Osteoblast (primary cell): Measurements from ENCODE around the gene P2RX1. TPM values are rescaled to one million over a fixed set of nuclear protein-coding genes. Genes with fewer than 3 reads are reported as not detected.
A peak's percentile ranks its signal among the peaks of the same experiment; 100 is the strongest.

Experiments
- DNase-seq: peaks from one replicate; pipeline ENCODE4 v3.0.0; 2011; ENCODE audit warnings: low spot score, mixed read lengths; ENCODE audit not compliant: insufficient read length; ENCODE audit errors: missing footprints
- H2AFZ ChIP-seq: 2 replicates; pipeline ENCODE4 v1.6.0; 2011; ENCODE audit warnings: mild to moderate bottlenecking, low read length
- H3K27ac ChIP-seq: 2 replicates; pipeline ENCODE4 v1.5.1; 2011; ENCODE audit warnings: mild to moderate bottlenecking, low read depth, low read length, moderate library complexity
- H3K27me3 ChIP-seq: 2 replicates; pipeline ENCODE4 v1.6.0; 2012; ENCODE audit warnings: mild to moderate bottlenecking, control low read depth, inconsistent platforms, low read length, moderate library complexity; ENCODE audit not compliant: insufficient read depth
- H3K36me3 ChIP-seq: 2 replicates; pipeline ENCODE4 v1.5.1; 2011; ENCODE audit warnings: mild to moderate bottlenecking, low read length, control low read depth, moderate library complexity; ENCODE audit not compliant: insufficient read depth
- H3K4me1 ChIP-seq: 2 replicates; pipeline ENCODE4 v1.5.1; 2011; ENCODE audit warnings: mild to moderate bottlenecking, low read length, control low read depth, moderate library complexity; ENCODE audit not compliant: insufficient read depth
- H3K4me2 ChIP-seq: 2 replicates; pipeline ENCODE4 v1.6.0; 2011; ENCODE audit warnings: mild to moderate bottlenecking, low read length; ENCODE audit not compliant: insufficient read depth
- H3K4me3 ChIP-seq: fragments of 200-600 bp; sonication (generic); 3 replicates; pipeline ENCODE4 v1.5.1; 2012; ENCODE audit warnings: mild to moderate bottlenecking, low read length, inconsistent platforms; ENCODE audit not compliant: insufficient read depth
- H3K79me2 ChIP-seq: 2 replicates; pipeline ENCODE4 v1.6.0; 2012; ENCODE audit warnings: mild to moderate bottlenecking, low read length, control low read depth, inconsistent platforms; ENCODE audit not compliant: insufficient read depth
- H3K9me3 ChIP-seq: 2 replicates; pipeline ENCODE4 v1.5.1; 2011; ENCODE audit warnings: low read depth, low read length, control low read depth
- H4K20me1 ChIP-seq: 2 replicates; pipeline ENCODE4 v1.6.0; 2012; ENCODE audit warnings: mild to moderate bottlenecking, low read length, control low read depth; ENCODE audit not compliant: insufficient read depth
- total RNA-seq: library from RNA; depleted of rRNA; stranded (reverse); fragments of >200 nt; gene quantifications from 2 replicates; pipeline ENCODE4 v1.2.3, GENCODE V29; 2012
- TF ChIP-seq, protein P1 (sequence below): IDR thresholded peaks from 2 replicates; pipeline ENCODE4 v1.5.1; 2011; ENCODE audit warnings: mild to moderate bottlenecking, low read depth, low read length, moderate library complexity; ENCODE audit errors: extremely low read depth

The P2RX1 gene
- under 0.01 TPM in 1 of 2 replicates, not detected in the other for total RNA-seq

DNA sequence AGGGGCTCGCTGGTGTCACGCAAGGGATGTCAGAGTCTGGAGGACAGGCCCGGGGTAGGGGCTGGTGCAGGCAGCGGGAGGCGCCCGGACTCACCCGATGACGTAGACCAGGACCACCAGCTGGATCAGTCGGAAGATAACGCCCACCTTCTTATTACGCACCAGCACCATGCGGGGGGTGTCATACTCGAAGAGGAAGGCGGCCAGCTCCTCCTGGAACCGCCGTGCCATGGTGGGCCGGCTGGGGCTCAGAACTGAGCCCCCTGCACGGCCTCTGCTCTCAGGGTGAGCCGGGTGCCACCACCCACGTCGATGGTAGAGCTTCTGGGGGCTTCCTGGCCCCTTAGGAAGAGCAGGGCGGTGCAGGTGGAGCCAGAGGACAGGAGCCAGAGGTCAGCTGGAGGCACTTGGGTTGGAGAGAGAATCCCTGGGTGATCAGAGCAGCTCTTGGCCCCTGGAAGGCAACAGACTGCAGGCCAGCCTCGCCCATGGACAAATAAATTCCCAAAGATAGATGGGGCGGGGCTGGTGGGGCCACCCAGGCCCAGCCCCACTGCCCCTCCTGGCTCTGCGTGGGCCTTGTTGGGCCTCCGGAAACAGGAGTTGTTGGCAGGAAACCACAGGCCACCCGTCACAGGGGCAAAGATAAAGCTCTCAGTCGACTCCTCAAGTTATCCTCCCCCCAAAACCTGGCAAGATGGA is at the start of gene P2RX1:
Gene P2RX1 (minus strand): TSS at position 471 of the 702 bp plus-strand sequence. CDS start 240 bp downstream, at position 231.
- peak; percentile 81 for DNase-seq
- H3K27ac ChIP-seq = no peak within 1 kb of the TSS
- H3K27me3 ChIP-seq = no peaks in the 10 kb centered on the region
- H3K9me3 ChIP-seq = no peaks in the 10 kb centered on the region
- H3K4me3 ChIP-seq = no peak within 1 kb of the TSS
- H2AFZ ChIP-seq = peak within 1 kb of the TSS; percentile 29
- H3K4me2 ChIP-seq = no peak within 1 kb of the TSS
- H3K79me2 ChIP-seq = no peaks in the 10 kb centered on the region
- H3K36me3 ChIP-seq = no peaks in the 10 kb centered on the region
- TF ChIP-seq, protein P1, sequence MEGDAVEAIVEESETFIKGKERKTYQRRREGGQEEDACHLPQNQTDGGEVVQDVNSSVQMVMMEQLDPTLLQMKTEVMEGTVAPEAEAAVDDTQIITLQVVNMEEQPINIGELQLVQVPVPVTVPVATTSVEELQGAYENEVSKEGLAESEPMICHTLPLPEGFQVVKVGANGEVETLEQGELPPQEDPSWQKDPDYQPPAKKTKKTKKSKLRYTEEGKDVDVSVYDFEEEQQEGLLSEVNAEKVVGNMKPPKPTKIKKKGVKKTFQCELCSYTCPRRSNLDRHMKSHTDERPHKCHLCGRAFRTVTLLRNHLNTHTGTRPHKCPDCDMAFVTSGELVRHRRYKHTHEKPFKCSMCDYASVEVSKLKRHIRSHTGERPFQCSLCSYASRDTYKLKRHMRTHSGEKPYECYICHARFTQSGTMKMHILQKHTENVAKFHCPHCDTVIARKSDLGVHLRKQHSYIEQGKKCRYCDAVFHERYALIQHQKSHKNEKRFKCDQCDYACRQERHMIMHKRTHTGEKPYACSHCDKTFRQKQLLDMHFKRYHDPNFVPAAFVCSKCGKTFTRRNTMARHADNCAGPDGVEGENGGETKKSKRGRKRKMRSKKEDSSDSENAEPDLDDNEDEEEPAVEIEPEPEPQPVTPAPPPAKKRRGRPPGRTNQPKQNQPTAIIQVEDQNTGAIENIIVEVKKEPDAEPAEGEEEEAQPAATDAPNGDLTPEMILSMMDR = no peak
- no peaks in the 10 kb centered on the region for H4K20me1 ChIP-seq
- H3K4me1 ChIP-seq = no peaks in the 10 kb centered on the region

DNA sequence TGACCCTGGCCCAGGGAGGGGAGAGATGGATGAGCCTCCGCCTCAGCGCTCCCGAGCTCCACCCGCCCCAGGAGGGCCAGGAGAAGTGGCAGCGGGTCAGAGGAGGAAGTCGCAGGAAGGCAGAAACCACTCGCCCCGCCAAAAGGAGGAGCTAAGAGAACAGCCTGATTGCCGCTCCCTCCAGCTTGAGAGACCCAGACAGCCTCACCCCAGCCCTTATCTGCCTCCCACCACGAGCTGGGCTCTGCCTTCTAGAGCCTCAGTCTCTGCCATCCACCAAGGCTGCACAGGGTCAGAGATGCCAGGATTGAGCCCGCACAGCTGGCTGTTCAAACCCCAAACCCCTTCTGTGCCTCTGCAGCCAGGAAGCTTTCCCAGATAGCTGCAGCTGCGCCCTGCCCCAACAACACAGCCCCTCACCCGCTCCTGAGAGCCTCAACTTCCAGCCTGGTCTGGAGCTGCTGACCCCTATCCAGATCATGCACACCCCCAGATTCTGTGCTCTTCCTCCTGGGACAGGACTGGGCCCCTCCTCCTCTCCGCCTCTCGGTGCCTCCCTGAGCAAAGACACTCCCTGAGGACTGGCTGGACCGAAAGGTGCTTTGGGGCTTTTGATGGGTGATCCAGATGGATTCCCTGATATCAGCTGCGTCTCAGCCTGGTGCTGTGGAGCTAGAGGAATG is 49.0 kb upstream of the P2RX1 start:
- peak overlapping the region; percentile 59 for H3K4me3 ChIP-seq
- H3K27ac ChIP-seq = no peak overlapping the region
- H4K20me1 ChIP-seq = peaks cover 2% of the 10 kb centered on the region
- H3K79me2 ChIP-seq = no peaks in the 10 kb centered on the region
- H3K27me3 ChIP-seq = peaks cover 41% of the 10 kb centered on the region
- DNase-seq = peak; percentile 92
- no peaks in the 10 kb centered on the region for H3K36me3 ChIP-seq
- H2AFZ ChIP-seq = peak overlapping the region; percentile 65
- no peaks in the 10 kb centered on the region for H3K9me3 ChIP-seq
- H3K4me2 ChIP-seq = peak overlapping the region; percentile 72
- H3K4me1 ChIP-seq = peaks cover 4% of the 10 kb centered on the region
- TF ChIP-seq, protein P1 = no peak

DNA sequence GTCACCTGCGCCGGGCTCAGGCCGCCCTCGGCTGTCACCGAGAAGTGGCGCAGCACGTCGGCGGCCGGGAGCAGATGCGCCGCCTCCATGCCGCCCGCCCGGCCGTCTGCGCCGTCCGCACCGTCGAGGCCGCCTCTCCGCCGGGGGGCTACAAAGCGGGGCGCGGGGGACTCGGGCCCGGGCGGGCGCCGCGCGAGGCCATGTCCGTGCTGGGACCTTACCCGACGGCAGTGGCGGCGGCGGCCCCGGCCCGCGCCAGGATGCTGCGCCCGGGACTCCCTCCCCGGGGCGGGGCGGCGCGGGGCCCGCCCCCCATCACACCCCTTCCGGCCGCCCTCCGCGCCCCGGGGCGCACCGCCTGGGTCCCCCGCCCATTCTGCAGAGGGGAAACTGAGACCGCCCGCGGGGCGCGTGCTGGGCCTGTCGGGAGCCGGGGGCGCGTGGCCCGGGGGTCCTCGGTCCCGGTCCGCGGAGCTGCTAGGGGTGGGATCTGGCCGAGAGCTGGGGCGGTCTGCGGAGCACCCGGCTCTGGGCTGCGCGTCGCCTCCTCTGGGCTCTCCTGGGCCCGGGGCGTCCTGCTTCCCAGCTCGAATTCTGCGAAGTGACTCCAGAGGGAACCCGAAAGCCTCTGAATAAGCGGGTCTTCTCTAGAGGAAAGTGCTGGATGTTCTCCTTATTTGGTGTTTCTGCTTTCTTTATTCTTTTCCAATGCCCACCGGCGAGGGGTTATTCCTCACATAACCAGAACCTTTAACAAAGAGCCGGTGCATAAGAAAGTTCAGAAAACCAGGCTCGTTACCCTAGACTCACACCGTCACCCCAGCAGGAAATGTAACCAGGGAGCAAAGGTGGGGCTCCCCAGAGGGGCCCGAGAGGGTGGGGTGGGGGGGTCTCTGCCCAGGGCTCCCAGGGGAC is 48.2 kb upstream of the P2RX1 start, which contains the start of gene ATP2A3:
Gene ATP2A3 (minus strand): TSS at position 235 of the 915 bp plus-strand sequence. CDS start 146 bp downstream, at position 89.
- Histone ChIP-seq H3K79me2 (no peaks in the 10 kb centered on the region), H2AFZ (peak within 1 kb of the TSS; percentile 65), H3K4me3 (peak within 1 kb of the TSS; percentile 59), H3K36me3 (no peaks in the 10 kb centered on the region), H3K27ac (no peak within 1 kb of the TSS), H3K27me3 (peaks cover 41% of the 10 kb centered on the region), H3K4me1 (peaks cover 4% of the 10 kb centered on the region), H4K20me1 (peaks cover 2% of the 10 kb centered on the region), H3K4me2 (peak within 1 kb of the TSS; percentile 72), H3K9me3 (no peaks in the 10 kb centered on the region)
- TF ChIP-seq, protein P1 = no peak
- peak; percentile 91 for DNase-seq
